ENCODE results near the gene GSTT2B. TPM values are rescaled to one million over a fixed set of nuclear protein-coding genes. Genes with fewer than 3 reads are reported as not detected.
"Not testable (repeated sequence)": the region's sequence is repeated elsewhere in the genome, so short reads cannot be mapped to it uniquely, and the experiment has no call there.

The GSTT2B gene
- total and polyA plus RNA-seq, 2 donors, result 1.1 to 12.8 TPM

GRCh38 chr22:23926561-23926960, 34.4 kb downstream of the GSTT2B start:
- Histone ChIP-seq H3K27me3 (ENCODE audit: control insufficient read depth in 2 of 2, insufficient read depth in 1 of 2, low read length in 1 of 2) (no peaks in the 10 kb centered on the region), H3K36me3 (ENCODE audit: control insufficient read depth in 2 of 2, insufficient read depth in 2 of 2, low read length in 1 of 2) (peaks cover 0 to 13% of the 10 kb centered on the region in 2 donors), H3K9me3 (ENCODE audit: control insufficient read depth in 2 of 2, insufficient read depth in 1 of 2, low read length in 1 of 2) (peaks cover 0 to 15% of the 10 kb centered on the region in 2 donors), H3K4me3 (ENCODE audit: low read length in 2 of 2) (no peak overlapping the region), H3K27ac (ENCODE audit: low read depth in 1 of 2, low read length in 1 of 2) (no peak overlapping the region), H3K4me1 (ENCODE audit: control insufficient read depth in 2 of 2, insufficient read depth in 2 of 2, low read length in 2 of 2) (no peaks in the 10 kb centered on the region)
- 84% methylated on average over 14 of the region's 14 CpGs for WGBS
- DNase-seq (ENCODE audit: low read depth in 6 of 9, low spot score in 9 of 9), result no peak

GRCh38 chr22:23925020-23925606, 35.9 kb downstream of the GSTT2B start:
- peaks cover 0 to 17% of the 10 kb centered on the region in 2 donors for H3K36me3 ChIP-seq (ENCODE audit: control insufficient read depth in 2 of 2, insufficient read depth in 2 of 2, low read length in 1 of 2)

GRCh38 chr22:23922921-23923320, 38.1 kb downstream of the GSTT2B start:
- H3K27ac ChIP-seq (ENCODE audit: low read depth in 1 of 2, low read length in 1 of 2), result no peak overlapping the region
- WGBS, result 22% methylated on average over 2 of the region's 2 CpGs
- H3K36me3 ChIP-seq (ENCODE audit: control insufficient read depth in 2 of 2, insufficient read depth in 2 of 2, low read length in 1 of 2), result peaks cover 0 to 17% of the 10 kb centered on the region in 2 donors

More at GRCh38 chr22:23925020-23925606, 35.9 kb downstream of the GSTT2B start:
- 93% methylated on average over 6 of the region's 6 CpGs for WGBS
- Histone ChIP-seq H3K4me3 (ENCODE audit: low read length in 2 of 2) (no peak overlapping the region), H3K27ac (ENCODE audit: low read depth in 1 of 2, low read length in 1 of 2) (no peak overlapping the region), H3K9me3 (ENCODE audit: control insufficient read depth in 2 of 2, insufficient read depth in 1 of 2, low read length in 1 of 2) (peaks cover 0 to 11% of the 10 kb centered on the region in 2 donors), H3K4me1 (ENCODE audit: control insufficient read depth in 2 of 2, insufficient read depth in 2 of 2, low read length in 2 of 2) (no peaks in the 10 kb centered on the region), H3K27me3 (ENCODE audit: control insufficient read depth in 2 of 2, insufficient read depth in 1 of 2, low read length in 1 of 2) (no peaks in the 10 kb centered on the region)
- no peak for DNase-seq (ENCODE audit: low read depth in 6 of 9, low spot score in 9 of 9)

GRCh38 chr22:23921586-23922201, 39.3 kb downstream of the GSTT2B start:
- H3K27ac ChIP-seq (ENCODE audit: low read depth in 1 of 2, low read length in 1 of 2); H3K4me3 ChIP-seq (ENCODE audit: low read length in 2 of 2); H3K4me1 ChIP-seq (ENCODE audit: control insufficient read depth in 2 of 2, insufficient read depth in 2 of 2, low read length in 2 of 2); DNase-seq (ENCODE audit: low read depth in 6 of 9, low spot score in 9 of 9); H3K9me3 ChIP-seq (ENCODE audit: control insufficient read depth in 2 of 2, insufficient read depth in 1 of 2, low read length in 1 of 2); H3K27me3 ChIP-seq (ENCODE audit: control insufficient read depth in 2 of 2, insufficient read depth in 1 of 2, low read length in 1 of 2): not testable (repeated sequence)
- peaks cover 0 to 17% of the 10 kb centered on the region in 2 donors for H3K36me3 ChIP-seq (ENCODE audit: control insufficient read depth in 2 of 2, insufficient read depth in 2 of 2, low read length in 1 of 2)
- WGBS, result 89% methylated on average over 13 of the region's 13 CpGs

More at GRCh38 chr22:23922921-23923320, 38.1 kb downstream of the GSTT2B start:
- no peaks in the 10 kb centered on the region for H3K4me1 ChIP-seq (ENCODE audit: control insufficient read depth in 2 of 2, insufficient read depth in 2 of 2, low read length in 2 of 2)
- H3K4me3 ChIP-seq (ENCODE audit: low read length in 2 of 2), result no peak overlapping the region
- no peaks in the 10 kb centered on the region for H3K27me3 ChIP-seq (ENCODE audit: control insufficient read depth in 2 of 2, insufficient read depth in 1 of 2, low read length in 1 of 2)
- H3K9me3 ChIP-seq (ENCODE audit: control insufficient read depth in 2 of 2, insufficient read depth in 1 of 2, low read length in 1 of 2), result peaks cover 0 to 9% of the 10 kb centered on the region in 2 donors
- no peak for DNase-seq (ENCODE audit: low read depth in 6 of 9, low spot score in 9 of 9)

GRCh38 chr22:23920267-23920611, 40.8 kb downstream of the GSTT2B start:
- DNase-seq (ENCODE audit: low read depth in 6 of 9, low spot score in 9 of 9); H3K4me1 ChIP-seq (ENCODE audit: control insufficient read depth in 2 of 2, insufficient read depth in 2 of 2, low read length in 2 of 2); H3K9me3 ChIP-seq (ENCODE audit: control insufficient read depth in 2 of 2, insufficient read depth in 1 of 2, low read length in 1 of 2); H3K4me3 ChIP-seq (ENCODE audit: low read length in 2 of 2); H3K27ac ChIP-seq (ENCODE audit: low read depth in 1 of 2, low read length in 1 of 2); H3K27me3 ChIP-seq (ENCODE audit: control insufficient read depth in 2 of 2, insufficient read depth in 1 of 2, low read length in 1 of 2): not testable (repeated sequence)
- 98% methylated on average over 1 of the region's 1 CpG for WGBS
- peaks cover 0 to 11% of the 10 kb centered on the region in 2 donors for H3K36me3 ChIP-seq (ENCODE audit: control insufficient read depth in 2 of 2, insufficient read depth in 2 of 2, low read length in 1 of 2)

- Histone ChIP-seq H3K9me3 (ENCODE audit: control insufficient read depth in 2 of 2, insufficient read depth in 1 of 2, low read length in 1 of 2) (no peaks in the 10 kb centered on the region), H3K36me3 (ENCODE audit: control insufficient read depth in 2 of 2, insufficient read depth in 2 of 2, low read length in 1 of 2) (peaks cover 0 to 2% of the 10 kb centered on the region in 2 donors), H3K4me3 (ENCODE audit: low read length in 2 of 2) (no peak overlapping the region), H3K27ac (ENCODE audit: low read depth in 1 of 2, low read length in 1 of 2) (no peak overlapping the region), H3K27me3 (ENCODE audit: control insufficient read depth in 2 of 2, insufficient read depth in 1 of 2, low read length in 1 of 2) (no peaks in the 10 kb centered on the region), H3K4me1 (ENCODE audit: control insufficient read depth in 2 of 2, insufficient read depth in 2 of 2, low read length in 2 of 2) (peaks cover 4 to 9% of the 10 kb centered on the region in 2 donors)
- DNase-seq (ENCODE audit: low read depth in 6 of 9, low spot score in 9 of 9), result no peak
- WGBS, result 97% methylated on average over 3 of the region's 3 CpGs
Measured at GRCh38 chr22:23915290-23915689, 45.7 kb downstream of the GSTT2B start.

GRCh38 chr22:23913661-23914353, 47.2 kb downstream of the GSTT2B start:
- peak; percentile 92 to 99 (median 97) for DNase-seq (ENCODE audit: low read depth in 6 of 9, low spot score in 9 of 9)
- under 1% methylated on average over 44 of the region's 44 CpGs for WGBS
- H3K9me3 ChIP-seq (ENCODE audit: control insufficient read depth in 2 of 2, insufficient read depth in 1 of 2, low read length in 1 of 2), result no peaks in the 10 kb centered on the region

GRCh38 chr22:23913306-23913660, 47.7 kb downstream of the GSTT2B start:
- Histone ChIP-seq H3K27me3 (ENCODE audit: control insufficient read depth in 2 of 2, insufficient read depth in 1 of 2, low read length in 1 of 2) (no peaks in the 10 kb centered on the region), H3K4me1 (ENCODE audit: control insufficient read depth in 2 of 2, insufficient read depth in 2 of 2, low read length in 2 of 2) (peaks cover 4 to 24% of the 10 kb centered on the region in 2 donors), H3K36me3 (ENCODE audit: control insufficient read depth in 2 of 2, insufficient read depth in 2 of 2, low read length in 1 of 2) (peaks cover 0 to 2% of the 10 kb centered on the region in 2 donors), H3K4me3 (ENCODE audit: low read length in 2 of 2) (peak overlapping the region; percentile 72 to 84), H3K9me3 (ENCODE audit: control insufficient read depth in 2 of 2, insufficient read depth in 1 of 2, low read length in 1 of 2) (no peaks in the 10 kb centered on the region), H3K27ac (ENCODE audit: low read depth in 1 of 2, low read length in 1 of 2) (peak overlapping the region; percentile 89 to 98)
- 0% methylated on average over 1 of the region's 1 CpG for WGBS
- DNase-seq (ENCODE audit: low read depth in 6 of 9, low spot score in 9 of 9), result peak in 4 of 9 donors; percentile 4 to 45 (median 13)

More at GRCh38 chr22:23913661-23914353, 47.2 kb downstream of the GSTT2B start:
- H3K36me3 ChIP-seq (ENCODE audit: control insufficient read depth in 2 of 2, insufficient read depth in 2 of 2, low read length in 1 of 2), result peaks cover 0 to 2% of the 10 kb centered on the region in 2 donors
- H3K27ac ChIP-seq (ENCODE audit: low read depth in 1 of 2, low read length in 1 of 2), result peak overlapping the region; percentile 89 to 98
- H3K27me3 ChIP-seq (ENCODE audit: control insufficient read depth in 2 of 2, insufficient read depth in 1 of 2, low read length in 1 of 2), result no peaks in the 10 kb centered on the region
- peaks cover 4 to 19% of the 10 kb centered on the region in 2 donors for H3K4me1 ChIP-seq (ENCODE audit: control insufficient read depth in 2 of 2, insufficient read depth in 2 of 2, low read length in 2 of 2)
- peak overlapping the region; percentile 72 to 84 for H3K4me3 ChIP-seq (ENCODE audit: low read length in 2 of 2)

- peaks cover 4 to 24% of the 10 kb centered on the region in 2 donors for H3K4me1 ChIP-seq (ENCODE audit: control insufficient read depth in 2 of 2, insufficient read depth in 2 of 2, low read length in 2 of 2)
- no peaks in the 10 kb centered on the region for H3K9me3 ChIP-seq (ENCODE audit: control insufficient read depth in 2 of 2, insufficient read depth in 1 of 2, low read length in 1 of 2)
- H3K36me3 ChIP-seq (ENCODE audit: control insufficient read depth in 2 of 2, insufficient read depth in 2 of 2, low read length in 1 of 2), result no peaks in the 10 kb centered on the region
- no peak overlapping the region for H3K27ac ChIP-seq (ENCODE audit: low read depth in 1 of 2, low read length in 1 of 2)
- H3K27me3 ChIP-seq (ENCODE audit: control insufficient read depth in 2 of 2, insufficient read depth in 1 of 2, low read length in 1 of 2), result no peaks in the 10 kb centered on the region
- 92% methylated on average over 9 of the region's 9 CpGs for WGBS
- no peak for DNase-seq (ENCODE audit: low read depth in 6 of 9, low spot score in 9 of 9)
- no peak overlapping the region for H3K4me3 ChIP-seq (ENCODE audit: low read length in 2 of 2)
Measured at GRCh38 chr22:23912293-23912903, 48.6 kb downstream of the GSTT2B start.

Data from thymus (tissue), 11 donors.